ENCODE measurements around the gene NEK6.

Gene NEK6

GRCh38 chr9:124359855-124360678 is 102.3 kb downstream of the NEK6 start:
- no peak for DNase-seq (ENCODE audit: low read depth)
- no peak overlapping the region for H3K4me3 ChIP-seq (ENCODE audit: low read depth, low read length)
- TF ChIP-seq POLR2A (IDR thresholded peaks at IDR 0.05; ENCODE audit: extremely low read depth, insufficient read length) (no peak), MYC (IDR thresholded peaks at IDR 0.05; ENCODE audit: low read depth, low read length) (no peak)
- TF ChIP-seq, protein P1, sequence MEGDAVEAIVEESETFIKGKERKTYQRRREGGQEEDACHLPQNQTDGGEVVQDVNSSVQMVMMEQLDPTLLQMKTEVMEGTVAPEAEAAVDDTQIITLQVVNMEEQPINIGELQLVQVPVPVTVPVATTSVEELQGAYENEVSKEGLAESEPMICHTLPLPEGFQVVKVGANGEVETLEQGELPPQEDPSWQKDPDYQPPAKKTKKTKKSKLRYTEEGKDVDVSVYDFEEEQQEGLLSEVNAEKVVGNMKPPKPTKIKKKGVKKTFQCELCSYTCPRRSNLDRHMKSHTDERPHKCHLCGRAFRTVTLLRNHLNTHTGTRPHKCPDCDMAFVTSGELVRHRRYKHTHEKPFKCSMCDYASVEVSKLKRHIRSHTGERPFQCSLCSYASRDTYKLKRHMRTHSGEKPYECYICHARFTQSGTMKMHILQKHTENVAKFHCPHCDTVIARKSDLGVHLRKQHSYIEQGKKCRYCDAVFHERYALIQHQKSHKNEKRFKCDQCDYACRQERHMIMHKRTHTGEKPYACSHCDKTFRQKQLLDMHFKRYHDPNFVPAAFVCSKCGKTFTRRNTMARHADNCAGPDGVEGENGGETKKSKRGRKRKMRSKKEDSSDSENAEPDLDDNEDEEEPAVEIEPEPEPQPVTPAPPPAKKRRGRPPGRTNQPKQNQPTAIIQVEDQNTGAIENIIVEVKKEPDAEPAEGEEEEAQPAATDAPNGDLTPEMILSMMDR (IDR thresholded peaks at IDR 0.05; ENCODE audit: low read depth, low read length), result no peak
- TF ChIP-seq, protein P2, sequence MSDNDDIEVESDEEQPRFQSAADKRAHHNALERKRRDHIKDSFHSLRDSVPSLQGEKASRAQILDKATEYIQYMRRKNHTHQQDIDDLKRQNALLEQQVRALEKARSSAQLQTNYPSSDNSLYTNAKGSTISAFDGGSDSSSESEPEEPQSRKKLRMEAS (IDR thresholded peaks at IDR 0.05; ENCODE audit: low read depth, low read length), result no peak

- TF ChIP-seq MYC (IDR thresholded peaks at IDR 0.05; ENCODE audit: low read depth, low read length) (no peak), POLR2A (IDR thresholded peaks at IDR 0.05; ENCODE audit: extremely low read depth, insufficient read length) (no peak)
- TF ChIP-seq, protein P1 (IDR thresholded peaks at IDR 0.05; ENCODE audit: low read depth, low read length), result no peak
- TF ChIP-seq, protein P2 (IDR thresholded peaks at IDR 0.05; ENCODE audit: low read depth, low read length), result no peak
- no peak for DNase-seq (ENCODE audit: low read depth)
- H3K4me3 ChIP-seq (ENCODE audit: low read depth, low read length), result no peak overlapping the region
Measured at GRCh38 chr9:124361128-124361527, 103.4 kb downstream of the NEK6 start.

GRCh38 chr9:124363326-124364096 is 105.8 kb downstream of the NEK6 start:
- DNase-seq (ENCODE audit: low read depth), result no peak
- H3K4me3 ChIP-seq (ENCODE audit: low read depth, low read length), result no peak overlapping the region
- TF ChIP-seq POLR2A (IDR thresholded peaks at IDR 0.05; ENCODE audit: extremely low read depth, insufficient read length), result no peak
- TF ChIP-seq MYC (IDR thresholded peaks at IDR 0.05; ENCODE audit: low read depth, low read length), result no peak
- TF ChIP-seq, protein P2 (IDR thresholded peaks at IDR 0.05; ENCODE audit: low read depth, low read length), result no peak
- TF ChIP-seq, protein P1 (IDR thresholded peaks at IDR 0.05; ENCODE audit: low read depth, low read length), result no peak

DNA sequence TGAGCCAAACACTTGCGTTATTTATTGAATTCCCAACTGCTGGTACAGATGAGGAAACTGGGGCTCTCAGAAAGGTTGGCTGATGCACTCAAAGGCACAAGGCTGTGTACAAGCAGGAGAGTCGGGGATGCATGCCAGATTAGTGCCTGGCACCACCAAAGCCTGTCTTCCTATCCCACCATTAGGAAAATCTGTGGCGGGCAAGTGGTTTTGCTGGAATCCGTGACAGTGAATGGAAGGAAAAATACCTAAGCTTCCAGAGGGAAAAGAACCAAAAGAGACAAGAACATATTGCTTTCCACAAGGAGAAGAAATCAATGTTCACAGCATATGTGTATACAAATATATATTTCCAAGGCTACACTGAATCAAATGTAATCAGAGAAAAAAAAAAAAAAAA is 106.4 kb downstream of the NEK6 start:
- DNase-seq (ENCODE audit: low read depth), result no peak
- no peak overlapping the region for H3K4me3 ChIP-seq (ENCODE audit: low read depth, low read length)
- no peak for TF ChIP-seq POLR2A (IDR thresholded peaks at IDR 0.05; ENCODE audit: extremely low read depth, insufficient read length)

DNA sequence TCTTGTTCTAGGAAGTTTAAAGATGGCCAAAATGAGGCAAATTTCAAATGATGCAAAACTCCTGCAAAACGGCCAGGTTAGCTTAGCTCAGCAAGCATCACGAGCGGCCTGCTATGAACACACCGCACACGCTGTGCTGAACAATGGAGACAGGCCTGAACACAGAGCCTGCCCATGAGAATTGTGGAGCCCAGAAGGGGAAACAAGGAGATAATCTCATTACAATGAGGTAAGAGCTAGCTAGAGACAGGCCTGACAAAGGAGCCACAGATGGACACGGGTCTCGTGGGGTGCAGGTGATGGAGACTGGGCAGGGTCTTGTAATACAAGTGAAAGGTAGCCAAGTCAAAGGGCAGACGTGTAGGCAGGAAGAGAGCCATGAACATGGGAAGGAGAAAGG is 107.3 kb downstream of the NEK6 start:
- TF ChIP-seq, protein P1 (IDR thresholded peaks at IDR 0.05; ENCODE audit: low read depth, low read length), result no peak
- TF ChIP-seq, protein P2 (IDR thresholded peaks at IDR 0.05; ENCODE audit: low read depth, low read length), result no peak
- TF ChIP-seq MYC (IDR thresholded peaks at IDR 0.05; ENCODE audit: low read depth, low read length) (no peak), POLR2A (IDR thresholded peaks at IDR 0.05; ENCODE audit: extremely low read depth, insufficient read length) (no peak)
- H3K4me3 ChIP-seq (ENCODE audit: low read depth, low read length), result no peak overlapping the region
- no peak for DNase-seq (ENCODE audit: low read depth)

Data from NB4 (cell line).